Measurements from ENCODE around the gene MFN2. TPM values are rescaled to one million over a fixed set of nuclear protein-coding genes. Genes with fewer than 3 reads are reported as not detected.

Gene MFN2
- total and polyA plus RNA-seq, 9 of the 15 experiments (the other 6 are each of a cell fraction or from before 2014, with no cell fraction given), result 10.5 to 158 (median 87.1) TPM

DNA sequence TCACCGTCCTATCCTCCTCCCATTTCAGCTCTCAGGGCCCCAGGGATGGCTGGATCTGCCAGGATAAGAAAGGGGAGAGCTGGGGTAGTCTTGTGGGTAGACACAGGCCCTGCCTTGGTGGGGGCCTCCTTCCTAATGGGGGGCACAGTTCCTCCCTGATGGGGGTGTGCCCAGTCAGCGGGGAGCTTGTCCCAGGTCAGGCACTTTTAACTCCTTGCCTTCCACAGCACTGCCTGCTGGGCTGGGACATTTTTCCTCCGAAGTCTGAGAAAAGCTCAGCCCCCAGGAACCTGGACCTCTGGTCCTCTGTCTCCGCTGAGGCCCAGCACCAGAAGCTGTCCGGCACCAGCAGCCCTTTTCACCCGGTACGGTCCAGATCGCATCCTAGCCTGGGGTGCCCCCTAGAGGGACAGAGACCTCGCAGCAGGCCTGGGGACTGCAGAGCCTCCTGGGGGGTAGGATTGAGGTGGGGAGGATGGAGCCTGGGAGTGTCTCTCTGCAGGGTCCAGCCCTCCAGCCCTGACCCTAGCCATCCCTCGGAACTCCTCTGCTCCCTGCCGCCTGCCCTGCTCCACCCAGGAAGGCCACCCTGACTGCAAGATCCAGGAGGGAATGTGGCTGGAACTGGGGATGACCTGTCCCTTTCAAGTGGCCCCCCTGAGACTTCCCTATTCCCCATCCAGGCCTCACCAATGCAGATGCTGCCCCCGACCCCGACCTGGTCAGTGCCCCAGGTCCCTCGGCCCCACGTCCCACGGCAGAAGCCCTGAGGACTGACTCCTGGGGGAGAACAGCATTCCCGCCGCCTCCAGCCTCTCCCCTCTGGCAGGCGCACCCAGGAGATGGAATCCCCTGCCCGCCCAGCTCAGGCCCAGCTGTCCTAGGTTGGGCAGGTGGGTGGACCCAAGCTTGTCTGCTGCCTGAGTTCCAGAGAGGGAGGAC, 51.1 kb downstream of the MFN2 start (continued):
- TF ChIP-seq, protein P1, sequence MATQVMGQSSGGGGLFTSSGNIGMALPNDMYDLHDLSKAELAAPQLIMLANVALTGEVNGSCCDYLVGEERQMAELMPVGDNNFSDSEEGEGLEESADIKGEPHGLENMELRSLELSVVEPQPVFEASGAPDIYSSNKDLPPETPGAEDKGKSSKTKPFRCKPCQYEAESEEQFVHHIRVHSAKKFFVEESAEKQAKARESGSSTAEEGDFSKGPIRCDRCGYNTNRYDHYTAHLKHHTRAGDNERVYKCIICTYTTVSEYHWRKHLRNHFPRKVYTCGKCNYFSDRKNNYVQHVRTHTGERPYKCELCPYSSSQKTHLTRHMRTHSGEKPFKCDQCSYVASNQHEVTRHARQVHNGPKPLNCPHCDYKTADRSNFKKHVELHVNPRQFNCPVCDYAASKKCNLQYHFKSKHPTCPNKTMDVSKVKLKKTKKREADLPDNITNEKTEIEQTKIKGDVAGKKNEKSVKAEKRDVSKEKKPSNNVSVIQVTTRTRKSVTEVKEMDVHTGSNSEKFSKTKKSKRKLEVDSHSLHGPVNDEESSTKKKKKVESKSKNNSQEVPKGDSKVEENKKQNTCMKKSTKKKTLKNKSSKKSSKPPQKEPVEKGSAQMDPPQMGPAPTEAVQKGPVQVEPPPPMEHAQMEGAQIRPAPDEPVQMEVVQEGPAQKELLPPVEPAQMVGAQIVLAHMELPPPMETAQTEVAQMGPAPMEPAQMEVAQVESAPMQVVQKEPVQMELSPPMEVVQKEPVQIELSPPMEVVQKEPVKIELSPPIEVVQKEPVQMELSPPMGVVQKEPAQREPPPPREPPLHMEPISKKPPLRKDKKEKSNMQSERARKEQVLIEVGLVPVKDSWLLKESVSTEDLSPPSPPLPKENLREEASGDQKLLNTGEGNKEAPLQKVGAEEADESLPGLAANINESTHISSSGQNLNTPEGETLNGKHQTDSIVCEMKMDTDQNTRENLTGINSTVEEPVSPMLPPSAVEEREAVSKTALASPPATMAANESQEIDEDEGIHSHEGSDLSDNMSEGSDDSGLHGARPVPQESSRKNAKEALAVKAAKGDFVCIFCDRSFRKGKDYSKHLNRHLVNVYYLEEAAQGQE (IDR thresholded peaks at IDR 0.05; ENCODE audit: borderline replicate concordance), result peak; percentile 74
- TF ChIP-seq, protein P1 (CRISPR knock-in tag; IDR thresholded peaks at IDR 0.05; ENCODE audit: low read depth), result no peak
- peak; percentile 73; the same call in 1 of the 2 replicates for TF ChIP-seq RB1 (IDR thresholded peaks at IDR 0.05; ENCODE audit: low read depth)
- TF ChIP-seq POLR2G (IDR thresholded peaks at IDR 0.05; ENCODE audit: low read depth, low read length), result peak; percentile 63
- TF ChIP-seq ZNF121 (CRISPR knock-in tag; conservative IDR thresholded peaks at IDR 0.05), result no peak
- TF ChIP-seq, protein P2, sequence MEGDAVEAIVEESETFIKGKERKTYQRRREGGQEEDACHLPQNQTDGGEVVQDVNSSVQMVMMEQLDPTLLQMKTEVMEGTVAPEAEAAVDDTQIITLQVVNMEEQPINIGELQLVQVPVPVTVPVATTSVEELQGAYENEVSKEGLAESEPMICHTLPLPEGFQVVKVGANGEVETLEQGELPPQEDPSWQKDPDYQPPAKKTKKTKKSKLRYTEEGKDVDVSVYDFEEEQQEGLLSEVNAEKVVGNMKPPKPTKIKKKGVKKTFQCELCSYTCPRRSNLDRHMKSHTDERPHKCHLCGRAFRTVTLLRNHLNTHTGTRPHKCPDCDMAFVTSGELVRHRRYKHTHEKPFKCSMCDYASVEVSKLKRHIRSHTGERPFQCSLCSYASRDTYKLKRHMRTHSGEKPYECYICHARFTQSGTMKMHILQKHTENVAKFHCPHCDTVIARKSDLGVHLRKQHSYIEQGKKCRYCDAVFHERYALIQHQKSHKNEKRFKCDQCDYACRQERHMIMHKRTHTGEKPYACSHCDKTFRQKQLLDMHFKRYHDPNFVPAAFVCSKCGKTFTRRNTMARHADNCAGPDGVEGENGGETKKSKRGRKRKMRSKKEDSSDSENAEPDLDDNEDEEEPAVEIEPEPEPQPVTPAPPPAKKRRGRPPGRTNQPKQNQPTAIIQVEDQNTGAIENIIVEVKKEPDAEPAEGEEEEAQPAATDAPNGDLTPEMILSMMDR (IDR thresholded peaks at IDR 0.05 in 2 of 3, conservative IDR thresholded peaks at IDR 0.05 in 1 of 3; ENCODE audit: insufficient read depth in 2 of 3, low read depth in 1 of 3, low read length in 3 of 3), result peak; percentile 88 to 91 (median 89)
- 0 out of 2 replicates have a peak, but pooled peaks have one; percentile 53 for TF ChIP-seq GABPB1 (CRISPR knock-in tag; IDR thresholded peaks at IDR 0.05)
- 0 out of 2 replicates have a peak, but pooled peaks have one; percentile 28 for TF ChIP-seq LCOR (CRISPR knock-in tag; IDR thresholded peaks at IDR 0.05)
- no peak for TF ChIP-seq ZNF551 (CRISPR knock-in tag; IDR thresholded peaks at IDR 0.05)
- TF ChIP-seq SMC3 (conservative IDR thresholded peaks at IDR 0.05; ENCODE audit: insufficient read depth, low read depth, low read length), result peak; percentile 66
- no peak for TF ChIP-seq HNRNPL (IDR thresholded peaks at IDR 0.05; ENCODE audit: low read depth, low read length)
